Measurements from ENCODE around the gene DHX29.

The DHX29 gene

DNA sequence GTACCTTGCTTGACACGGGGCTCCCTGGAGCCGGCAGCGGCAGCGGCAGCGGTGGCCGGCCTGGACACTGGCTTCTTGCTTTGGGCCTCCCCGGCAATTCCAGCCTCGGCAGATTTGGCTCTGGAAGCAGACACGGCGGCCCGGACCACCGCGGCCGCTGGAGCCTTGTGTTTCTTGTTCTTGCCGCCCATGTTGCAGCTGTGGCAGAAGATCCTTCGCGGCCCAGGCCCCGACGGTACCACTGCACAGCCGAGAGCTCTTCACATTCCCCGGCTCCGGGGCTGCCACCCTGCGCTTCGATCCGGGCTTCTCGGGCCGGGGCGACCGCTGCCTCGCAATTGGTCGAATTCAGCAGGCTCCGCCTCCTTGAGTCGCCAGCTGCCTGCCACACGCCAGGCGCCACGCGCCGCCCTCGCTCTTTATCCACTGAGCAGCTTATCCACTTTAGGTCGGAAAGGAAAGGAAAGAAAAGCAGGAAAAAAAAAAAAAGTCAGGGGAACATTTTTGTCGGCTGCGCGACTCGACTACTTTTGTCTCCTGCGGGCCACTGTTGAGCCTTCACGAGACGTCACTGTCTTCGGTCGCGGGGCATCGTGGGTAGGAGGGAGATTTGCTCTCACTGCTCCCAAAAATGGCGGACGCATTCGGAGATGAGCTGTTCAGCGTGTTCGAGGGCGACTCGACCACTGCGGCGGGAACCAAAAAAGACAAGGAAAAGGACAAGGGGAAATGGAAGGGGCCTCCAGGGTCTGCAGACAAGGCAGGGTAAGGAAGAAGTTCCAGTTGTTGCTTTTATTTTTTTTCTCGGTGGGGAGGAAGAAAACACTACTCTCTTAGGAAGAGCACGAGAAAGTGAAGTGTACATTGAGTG is at the start of gene DHX29, which contains the start of gene MTREX (continued):
- TF ChIP-seq PRDM10 (tag by site-specific recombination; IDR thresholded peaks at IDR 0.05) (peak; percentile 95), ZNF776 (tag by site-specific recombination; IDR thresholded peaks at IDR 0.05; ENCODE audit: borderline replicate concordance) (no peak), ZXDB (tag by site-specific recombination; IDR thresholded peaks at IDR 0.05) (peak; percentile 84), ZNF239 (tag by site-specific recombination; IDR thresholded peaks at IDR 0.05) (0 out of 2 replicates have a peak, but pooled peaks have one; percentile 47), ZNF791 (tag by site-specific recombination; IDR thresholded peaks at IDR 0.05) (no peak), ZSCAN23 (tag by site-specific recombination; IDR thresholded peaks at IDR 0.05) (no peak), ZNF529 (tag by site-specific recombination; IDR thresholded peaks at IDR 0.05; ENCODE audit: insufficient replicate concordance) (no peak), OSR2 (tag by site-specific recombination; IDR thresholded peaks at IDR 0.05) (no peak), MEIS1 (CRISPR knock-in tag; IDR thresholded peaks at IDR 0.05; ENCODE audit: borderline replicate concordance) (no peak), INSM2 (tag by site-specific recombination; IDR thresholded peaks at IDR 0.05) (no peak; the same call in 1 of the 2 replicates), ZBTB7A (tag by site-specific recombination; IDR thresholded peaks at IDR 0.05; ENCODE audit: low read depth) (no peak), ZFP69B (tag by site-specific recombination; IDR thresholded peaks at IDR 0.05) (peak; percentile 20; the same call in 1 of the 2 replicates), ZNF23 (tag by site-specific recombination; IDR thresholded peaks at IDR 0.05; ENCODE audit: borderline replicate concordance) (no peak), ZNF37A (tag by site-specific recombination; IDR thresholded peaks at IDR 0.05) (no peak), ZNF132 (tag by site-specific recombination; IDR thresholded peaks at IDR 0.05; ENCODE audit: borderline replicate concordance) (no peak), CTCF (tag by site-specific recombination; IDR thresholded peaks at IDR 0.05) (no peak), ZNF18 (tag by site-specific recombination; IDR thresholded peaks at IDR 0.05) (no peak), ZNF654 (tag by site-specific recombination; IDR thresholded peaks at IDR 0.05; ENCODE audit: low read depth) (no peak), ZBTB20 (tag by site-specific recombination; IDR thresholded peaks at IDR 0.05) (peak; percentile 97), KLF1 (tag by site-specific recombination; IDR thresholded peaks at IDR 0.05) (no peak; the same call in 1 of the 2 replicates), ZNF138 (tag by site-specific recombination; IDR thresholded peaks at IDR 0.05; ENCODE audit: borderline replicate concordance) (no peak), ZNF560 (tag by site-specific recombination; IDR thresholded peaks at IDR 0.05; ENCODE audit: borderline replicate concordance) (no peak), ZBTB44 (tag by site-specific recombination; IDR thresholded peaks at IDR 0.05) (no peak), ZNF155 (tag by site-specific recombination; IDR thresholded peaks at IDR 0.05) (no peak), ZNF624 (tag by site-specific recombination; IDR thresholded peaks at IDR 0.05) (no peak), ZSCAN16 (tag by site-specific recombination; IDR thresholded peaks at IDR 0.05) (no peak), ZNF76 (tag by site-specific recombination; IDR thresholded peaks at IDR 0.05; ENCODE audit: borderline replicate concordance, low read depth) (peak; percentile 93)
- TF ChIP-seq, protein P1, sequence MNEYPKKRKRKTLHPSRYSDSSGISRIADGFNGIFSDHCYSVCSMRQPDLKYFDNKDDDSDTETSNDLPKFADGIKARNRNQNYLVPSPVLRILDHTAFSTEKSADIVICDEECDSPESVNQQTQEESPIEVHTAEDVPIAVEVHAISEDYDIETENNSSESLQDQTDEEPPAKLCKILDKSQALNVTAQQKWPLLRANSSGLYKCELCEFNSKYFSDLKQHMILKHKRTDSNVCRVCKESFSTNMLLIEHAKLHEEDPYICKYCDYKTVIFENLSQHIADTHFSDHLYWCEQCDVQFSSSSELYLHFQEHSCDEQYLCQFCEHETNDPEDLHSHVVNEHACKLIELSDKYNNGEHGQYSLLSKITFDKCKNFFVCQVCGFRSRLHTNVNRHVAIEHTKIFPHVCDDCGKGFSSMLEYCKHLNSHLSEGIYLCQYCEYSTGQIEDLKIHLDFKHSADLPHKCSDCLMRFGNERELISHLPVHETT (tag by site-specific recombination; IDR thresholded peaks at IDR 0.05), result peak; percentile 84

All from HEK293 (cell line).